GM12878 (cell line): ENCODE results near the gene CFAP410.

ENCODE experiments used
- CBFB ChIP-seq: IDR thresholded peaks from 2 replicates; pipeline ENCODE4 v1.6.1; 2016; ENCODE audit warnings: antibody characterized with exemption, low read depth
- ELK1 ChIP-seq: IDR thresholded peaks from 2 replicates; pipeline ENCODE4 v1.6.1; 2012; ENCODE audit warnings: low read depth, low read length, improper control_type of control experiment
- EZH2 ChIP-seq: IDR thresholded peaks from 2 replicates; pipeline ENCODE4 v1.6.1; 2012; ENCODE audit warnings: low read depth, mild to moderate bottlenecking, control low read depth, inconsistent platforms, low read length, borderline replicate concordance; ENCODE audit not compliant: control insufficient read depth
- MAX ChIP-seq: IDR thresholded peaks from 2 replicates; pipeline ENCODE4 v1.6.1; 2012; ENCODE audit warnings: low read depth, low read length, improper control_type of control experiment
- POLR2AphosphoS5 ChIP-seq: IDR thresholded peaks from 2 replicates; pipeline ENCODE4 v1.6.1; 2011; ENCODE audit warnings: mild to moderate bottlenecking, low read length, inconsistent platforms
- RELA ChIP-seq: fragments of 450-650 bp; IDR thresholded peaks from 2 replicates; pipeline ENCODE4 v1.8.0; 2014; ENCODE audit warnings: borderline replicate concordance; ENCODE audit not compliant: partially characterized antibody
- RFX5 ChIP-seq: IDR thresholded peaks from 2 replicates; pipeline ENCODE4 v1.6.1; 2011; ENCODE audit warnings: low read depth, low read length, improper control_type of control experiment
- SIN3A ChIP-seq: IDR thresholded peaks from 2 replicates; pipeline ENCODE4 v1.6.1; 2012; ENCODE audit warnings: low read depth, low read length, improper control_type of control experiment
- TAF1 ChIP-seq: IDR thresholded peaks from 2 replicates; pipeline ENCODE4 v1.6.1; 2011; ENCODE audit warnings: mild to moderate bottlenecking, low read depth, low read length, borderline replicate concordance
- USF1 ChIP-seq: IDR thresholded peaks from 2 replicates; pipeline ENCODE4 v1.6.1; 2011; ENCODE audit warnings: borderline replicate concordance, low read depth, mild to moderate bottlenecking, moderate library complexity, mixed read lengths, low read length; ENCODE audit not compliant: insufficient read depth; ENCODE audit errors: extremely low read length
- TF ChIP-seq, protein P1 (sequence below), 3 experiments: IDR thresholded peaks in 2 of 3; conservative IDR thresholded peaks in 1 of 3; 2 replicates each; pipeline ENCODE4 v1.5.1; 2011; ENCODE audit warnings: low read depth in 3 of 3, low read length in 3 of 3, mild to moderate bottlenecking in 3 of 3, control low read depth in 2 of 3, moderate library complexity in 2 of 3, inconsistent platforms in 1 of 3, mixed read lengths in 1 of 3; ENCODE audit not compliant: control insufficient read depth in 2 of 3, insufficient read depth in 1 of 3; ENCODE audit errors: extremely low read depth in 1 of 3
- TF ChIP-seq, protein P2 (sequence below): IDR thresholded peaks from 2 replicates; pipeline ENCODE4 v1.6.1; 2011; ENCODE audit warnings: low read depth, mild to moderate bottlenecking, low read length, moderate library complexity, borderline replicate concordance; ENCODE audit errors: extremely low read depth

- TF ChIP-seq, protein P1, sequence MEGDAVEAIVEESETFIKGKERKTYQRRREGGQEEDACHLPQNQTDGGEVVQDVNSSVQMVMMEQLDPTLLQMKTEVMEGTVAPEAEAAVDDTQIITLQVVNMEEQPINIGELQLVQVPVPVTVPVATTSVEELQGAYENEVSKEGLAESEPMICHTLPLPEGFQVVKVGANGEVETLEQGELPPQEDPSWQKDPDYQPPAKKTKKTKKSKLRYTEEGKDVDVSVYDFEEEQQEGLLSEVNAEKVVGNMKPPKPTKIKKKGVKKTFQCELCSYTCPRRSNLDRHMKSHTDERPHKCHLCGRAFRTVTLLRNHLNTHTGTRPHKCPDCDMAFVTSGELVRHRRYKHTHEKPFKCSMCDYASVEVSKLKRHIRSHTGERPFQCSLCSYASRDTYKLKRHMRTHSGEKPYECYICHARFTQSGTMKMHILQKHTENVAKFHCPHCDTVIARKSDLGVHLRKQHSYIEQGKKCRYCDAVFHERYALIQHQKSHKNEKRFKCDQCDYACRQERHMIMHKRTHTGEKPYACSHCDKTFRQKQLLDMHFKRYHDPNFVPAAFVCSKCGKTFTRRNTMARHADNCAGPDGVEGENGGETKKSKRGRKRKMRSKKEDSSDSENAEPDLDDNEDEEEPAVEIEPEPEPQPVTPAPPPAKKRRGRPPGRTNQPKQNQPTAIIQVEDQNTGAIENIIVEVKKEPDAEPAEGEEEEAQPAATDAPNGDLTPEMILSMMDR (IDR thresholded peaks at IDR 0.05 in 2 of 3, conservative IDR thresholded peaks at IDR 0.05 in 1 of 3; ENCODE audit: control insufficient read depth in 2 of 3, extremely low read depth in 1 of 3, insufficient read depth in 1 of 3, low read depth in 3 of 3, low read length in 3 of 3): no peak
- TF ChIP-seq USF1: no peak
- TF ChIP-seq SIN3A: no peak
- TF ChIP-seq POLR2AphosphoS5: no peak
- no peak for TF ChIP-seq CBFB
- no peak for TF ChIP-seq EZH2
- no peak for TF ChIP-seq RFX5
- no peak for TF ChIP-seq RELA
- TF ChIP-seq MAX: no peak
- TF ChIP-seq, protein P2, sequence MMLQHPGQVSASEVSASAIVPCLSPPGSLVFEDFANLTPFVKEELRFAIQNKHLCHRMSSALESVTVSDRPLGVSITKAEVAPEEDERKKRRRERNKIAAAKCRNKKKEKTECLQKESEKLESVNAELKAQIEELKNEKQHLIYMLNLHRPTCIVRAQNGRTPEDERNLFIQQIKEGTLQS: no peak
- no peak for TF ChIP-seq TAF1
- TF ChIP-seq ELK1: no peak
Measured at GRCh38 chr21:44292812-44293195, 46.4 kb downstream of the CFAP410 start.
